WERI-Rb-1 (cell line): ENCODE data around the gene DPF3.

Experiments used
- DNase-seq: peaks from one replicate; pipeline ENCODE4 v3.0.0-alpha.2; 2020
- H3K27ac ChIP-seq: fragments of 250-450 bp; sonication (Bioruptor Pico); 2 replicates; pipeline ENCODE4 v1.5.1; 2020; ENCODE audit warnings: mild to moderate bottlenecking, moderate library complexity
- H3K27me3 ChIP-seq: fragments of 250-450 bp; sonication (Bioruptor Pico); 2 replicates; pipeline ENCODE4 v1.5.1; 2021; ENCODE audit warnings: mild to moderate bottlenecking, low read depth, moderate library complexity; ENCODE audit not compliant: insufficient read depth, severe bottlenecking
- H3K36me3 ChIP-seq: fragments of 250-450 bp; sonication (Bioruptor Pico); 2 replicates; pipeline ENCODE4 v1.5.1; 2020; ENCODE audit warnings: mild to moderate bottlenecking, moderate library complexity
- H3K4me3 ChIP-seq: 2 replicates; pipeline ENCODE4 v1.5.1; 2011; ENCODE audit warnings: low read depth, mild to moderate bottlenecking, control low read depth, low read length
- H3K9me3 ChIP-seq: fragments of 250-450 bp; sonication (Bioruptor Pico); 2 replicates; pipeline ENCODE4 v1.5.1; 2021; ENCODE audit warnings: mild to moderate bottlenecking, moderate library complexity; ENCODE audit not compliant: severe bottlenecking
- CTCF ChIP-seq: IDR thresholded peaks from 2 replicates; pipeline ENCODE4 v1.5.1; 2011; ENCODE audit warnings: low read depth, mild to moderate bottlenecking, control low read depth, inconsistent platforms, low read length

The DPF3 gene

GRCh38 chr14:72924337-72924736 lies 30.4 kb upstream of the DPF3 start:
- no peak overlapping the region for H3K4me3 ChIP-seq
- H3K9me3 ChIP-seq: no peaks in the 10 kb centered on the region
- H3K27me3 ChIP-seq: no peaks in the 10 kb centered on the region
- H3K36me3 ChIP-seq: no peaks in the 10 kb centered on the region
- no peak for TF ChIP-seq CTCF
- no peak for DNase-seq
- H3K27ac ChIP-seq: no peak overlapping the region

- H3K27ac ChIP-seq: no peak overlapping the region
- no peaks in the 10 kb centered on the region for H3K27me3 ChIP-seq
- no peaks in the 10 kb centered on the region for H3K9me3 ChIP-seq
- H3K36me3 ChIP-seq: no peaks in the 10 kb centered on the region
- H3K4me3 ChIP-seq: no peak overlapping the region
- TF ChIP-seq CTCF: no peak
- DNase-seq: no peak
Measured at GRCh38 chr14:72921396-72921795, 27.5 kb upstream of the DPF3 start.

- peak; percentile 17; the same call in 1 of the 2 replicates for TF ChIP-seq CTCF
- Histone ChIP-seq H3K27me3 (no peaks in the 10 kb centered on the region), H3K36me3 (no peaks in the 10 kb centered on the region), H3K27ac (no peak overlapping the region), H3K9me3 (no peaks in the 10 kb centered on the region), H3K4me3 (no peak overlapping the region)
- no peak for DNase-seq
Measured at GRCh38 chr14:72920008-72920407, 26.1 kb upstream of the DPF3 start.

GRCh38 chr14:72917094-72917802 lies 23.3 kb upstream of the DPF3 start:
- no peak for TF ChIP-seq CTCF
- no peak for DNase-seq
- no peaks in the 10 kb centered on the region for H3K9me3 ChIP-seq
- H3K27ac ChIP-seq: no peak overlapping the region
- no peak overlapping the region for H3K4me3 ChIP-seq
- H3K36me3 ChIP-seq: no peaks in the 10 kb centered on the region
- H3K27me3 ChIP-seq: no peaks in the 10 kb centered on the region

GRCh38 chr14:72916174-72916573 lies 22.3 kb upstream of the DPF3 start:
- no peak for TF ChIP-seq CTCF
- no peaks in the 10 kb centered on the region for H3K36me3 ChIP-seq

GRCh38 chr14:72913809-72914208 lies 19.9 kb upstream of the DPF3 start:
- no peaks in the 10 kb centered on the region for H3K27me3 ChIP-seq
- DNase-seq: no peak
- H3K27ac ChIP-seq: no peak overlapping the region
- no peaks in the 10 kb centered on the region for H3K9me3 ChIP-seq
- no peaks in the 10 kb centered on the region for H3K36me3 ChIP-seq
- no peak overlapping the region for H3K4me3 ChIP-seq
- no peak for TF ChIP-seq CTCF

More at GRCh38 chr14:72916174-72916573, 22.3 kb upstream of the DPF3 start:
- Histone ChIP-seq H3K4me3 (no peak overlapping the region), H3K27ac (no peak overlapping the region), H3K9me3 (no peaks in the 10 kb centered on the region), H3K27me3 (no peaks in the 10 kb centered on the region)
- DNase-seq: no peak
